ENCODE measurements around the gene STXBP6. TPM values are rescaled to one million over a fixed set of nuclear protein-coding genes. Genes with fewer than 3 reads are reported as not detected.

STXBP6 gene
- total and polyA plus RNA-seq, 2 experiments from 2014 or later = 19.7 to 29.0 TPM

DNA sequence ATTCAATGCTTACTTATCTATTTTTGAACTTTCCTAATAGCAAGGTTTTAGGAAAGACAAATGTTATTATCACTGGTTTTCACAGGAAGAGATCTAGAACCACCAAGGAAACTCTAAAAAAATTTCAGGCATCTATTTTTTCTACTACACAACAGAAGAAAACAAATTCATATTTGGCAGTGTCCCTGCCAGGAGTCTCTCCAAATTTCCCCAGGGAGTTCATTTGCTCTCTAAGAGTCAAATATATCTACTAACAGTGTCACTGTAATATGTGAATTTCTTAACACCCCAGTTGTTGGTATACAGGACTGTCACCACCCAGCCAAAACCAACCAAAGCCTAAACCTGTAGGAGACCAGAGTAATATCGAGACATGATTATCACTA, 83.4 kb downstream of the STXBP6 start:
- Mint-ChIP-seq H3K4me1 (peaks cover 6% of the 10 kb centered on the region; the same call in 2 of the 3 replicates), H3K27ac (no peak overlapping the region; the same call in 1 of the 2 replicates), H3K27me3 (ENCODE audit: insufficient read depth, low read depth, poor library complexity) (peaks cover 3% of the 10 kb centered on the region), H3K36me3 (ENCODE audit: low read depth) (no peaks in the 10 kb centered on the region), H3K4me3 (no peak overlapping the region), H3K9me3 (no peaks in the 10 kb centered on the region)
- Histone ChIP-seq H4K20me1 (replicated peaks; ENCODE audit: insufficient read depth) (no peaks in the 10 kb centered on the region), H3K27me3 (ENCODE audit: insufficient read depth) (no peaks in the 10 kb centered on the region), H3K9me2 (ENCODE audit: insufficient read depth) (no peaks in the 10 kb centered on the region), H2AFZ (no peak overlapping the region), H3K27ac (ENCODE audit: low read depth) (no peak overlapping the region), H3K4me3 (no peak overlapping the region), H3K79me2 (replicated peaks; ENCODE audit: insufficient read depth) (no peaks in the 10 kb centered on the region), H3F3A (replicated peaks; ENCODE audit: low read depth) (no peaks in the 10 kb centered on the region), H3K4me2 (no peak overlapping the region), H3K36me3 (ENCODE audit: insufficient read depth) (no peaks in the 10 kb centered on the region), H3K4me1 (ENCODE audit: insufficient read depth) (peaks cover 11% of the 10 kb centered on the region; the same call in 1 of the 2 replicates)
- DNase-seq (ENCODE audit: low spot score) (no peak), ATAC-seq (no peak)
- no peak for TF ChIP-seq REST (IDR thresholded peaks at IDR 0.05; ENCODE audit: unreplicated experiment)
- no peak for TF ChIP-seq EZH2 (IDR thresholded peaks at IDR 0.05; ENCODE audit: low read depth, unreplicated experiment)
- TF ChIP-seq, protein P1, sequence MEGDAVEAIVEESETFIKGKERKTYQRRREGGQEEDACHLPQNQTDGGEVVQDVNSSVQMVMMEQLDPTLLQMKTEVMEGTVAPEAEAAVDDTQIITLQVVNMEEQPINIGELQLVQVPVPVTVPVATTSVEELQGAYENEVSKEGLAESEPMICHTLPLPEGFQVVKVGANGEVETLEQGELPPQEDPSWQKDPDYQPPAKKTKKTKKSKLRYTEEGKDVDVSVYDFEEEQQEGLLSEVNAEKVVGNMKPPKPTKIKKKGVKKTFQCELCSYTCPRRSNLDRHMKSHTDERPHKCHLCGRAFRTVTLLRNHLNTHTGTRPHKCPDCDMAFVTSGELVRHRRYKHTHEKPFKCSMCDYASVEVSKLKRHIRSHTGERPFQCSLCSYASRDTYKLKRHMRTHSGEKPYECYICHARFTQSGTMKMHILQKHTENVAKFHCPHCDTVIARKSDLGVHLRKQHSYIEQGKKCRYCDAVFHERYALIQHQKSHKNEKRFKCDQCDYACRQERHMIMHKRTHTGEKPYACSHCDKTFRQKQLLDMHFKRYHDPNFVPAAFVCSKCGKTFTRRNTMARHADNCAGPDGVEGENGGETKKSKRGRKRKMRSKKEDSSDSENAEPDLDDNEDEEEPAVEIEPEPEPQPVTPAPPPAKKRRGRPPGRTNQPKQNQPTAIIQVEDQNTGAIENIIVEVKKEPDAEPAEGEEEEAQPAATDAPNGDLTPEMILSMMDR (conservative IDR thresholded peaks at IDR 0.05; ENCODE audit: low read depth in 2 of 2) = no peak
- TF ChIP-seq ZNF114 (CRISPR knock-in tag; IDR thresholded peaks at IDR 0.05) = no peak
- no peak for TF ChIP-seq ZNF462 (CRISPR knock-in tag; IDR thresholded peaks at IDR 0.05)
- no peak for TF ChIP-seq CREB1 (CRISPR knock-in tag; IDR thresholded peaks at IDR 0.05; ENCODE audit: low read depth)
- no peak for TF ChIP-seq POLR2AphosphoS5 (IDR thresholded peaks at IDR 0.05; ENCODE audit: low read depth)
- TF ChIP-seq NANOG (IDR thresholded peaks at IDR 0.05; ENCODE audit: borderline replicate concordance) = no peak
- TF ChIP-seq EZH2phosphoT487 (IDR thresholded peaks at IDR 0.05; ENCODE audit: unreplicated experiment) = no peak
- no peak for TF ChIP-seq ZNF331 (CRISPR knock-in tag; IDR thresholded peaks at IDR 0.05; ENCODE audit: low read depth)
- TF ChIP-seq JUNB (IDR thresholded peaks at IDR 0.05; ENCODE audit: unreplicated experiment) = no peak
- TF ChIP-seq STAT1 (IDR thresholded peaks at IDR 0.05; ENCODE audit: unreplicated experiment) = no peak
- TF ChIP-seq, protein P2, sequence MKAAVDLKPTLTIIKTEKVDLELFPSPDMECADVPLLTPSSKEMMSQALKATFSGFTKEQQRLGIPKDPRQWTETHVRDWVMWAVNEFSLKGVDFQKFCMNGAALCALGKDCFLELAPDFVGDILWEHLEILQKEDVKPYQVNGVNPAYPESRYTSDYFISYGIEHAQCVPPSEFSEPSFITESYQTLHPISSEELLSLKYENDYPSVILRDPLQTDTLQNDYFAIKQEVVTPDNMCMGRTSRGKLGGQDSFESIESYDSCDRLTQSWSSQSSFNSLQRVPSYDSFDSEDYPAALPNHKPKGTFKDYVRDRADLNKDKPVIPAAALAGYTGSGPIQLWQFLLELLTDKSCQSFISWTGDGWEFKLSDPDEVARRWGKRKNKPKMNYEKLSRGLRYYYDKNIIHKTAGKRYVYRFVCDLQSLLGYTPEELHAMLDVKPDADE (IDR thresholded peaks at IDR 0.05) = no peak

Measured in GM23338 (cell line).